GM12874 (cell line): ENCODE results near the gene VIT.

ENCODE experiments used
- TF ChIP-seq, protein P1 (sequence below): IDR thresholded peaks from 2 replicates; pipeline ENCODE4 v1.5.1; 2011; ENCODE audit warnings: low read depth, mild to moderate bottlenecking, control low read depth, low read length, moderate library complexity; ENCODE audit not compliant: insufficient read depth

VIT gene

DNA sequence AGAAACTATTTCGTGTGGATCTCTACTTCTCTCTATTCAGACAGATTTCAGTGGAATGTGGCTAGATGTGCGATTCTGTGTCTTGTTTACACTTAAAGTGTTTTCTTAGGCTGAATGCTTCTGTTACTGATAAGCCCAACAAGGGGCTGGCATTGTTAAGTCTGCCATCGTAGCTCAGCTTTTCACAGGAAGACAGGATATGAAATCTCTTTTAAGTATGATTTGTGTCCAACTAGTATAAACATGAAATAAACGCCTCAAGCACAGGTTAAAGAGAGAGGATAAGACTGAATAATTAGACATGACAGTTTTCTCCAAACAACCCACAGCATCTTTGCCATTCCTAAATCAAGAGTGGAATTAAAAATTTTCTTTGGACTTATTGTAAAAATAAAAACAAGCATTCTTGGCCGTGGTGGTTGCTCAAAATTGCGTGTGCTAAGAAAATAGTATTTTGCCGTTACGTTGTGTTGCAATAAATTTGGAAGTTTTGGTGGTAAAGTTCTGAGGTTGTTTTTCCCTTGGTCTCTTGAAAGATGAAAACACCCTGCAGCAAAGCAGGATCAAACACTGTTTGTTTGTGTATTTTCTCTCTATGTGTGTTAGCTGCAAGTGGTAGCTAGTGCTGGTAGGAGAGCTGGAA, 1.0 kb downstream of the VIT start:
- TF ChIP-seq, protein P1, sequence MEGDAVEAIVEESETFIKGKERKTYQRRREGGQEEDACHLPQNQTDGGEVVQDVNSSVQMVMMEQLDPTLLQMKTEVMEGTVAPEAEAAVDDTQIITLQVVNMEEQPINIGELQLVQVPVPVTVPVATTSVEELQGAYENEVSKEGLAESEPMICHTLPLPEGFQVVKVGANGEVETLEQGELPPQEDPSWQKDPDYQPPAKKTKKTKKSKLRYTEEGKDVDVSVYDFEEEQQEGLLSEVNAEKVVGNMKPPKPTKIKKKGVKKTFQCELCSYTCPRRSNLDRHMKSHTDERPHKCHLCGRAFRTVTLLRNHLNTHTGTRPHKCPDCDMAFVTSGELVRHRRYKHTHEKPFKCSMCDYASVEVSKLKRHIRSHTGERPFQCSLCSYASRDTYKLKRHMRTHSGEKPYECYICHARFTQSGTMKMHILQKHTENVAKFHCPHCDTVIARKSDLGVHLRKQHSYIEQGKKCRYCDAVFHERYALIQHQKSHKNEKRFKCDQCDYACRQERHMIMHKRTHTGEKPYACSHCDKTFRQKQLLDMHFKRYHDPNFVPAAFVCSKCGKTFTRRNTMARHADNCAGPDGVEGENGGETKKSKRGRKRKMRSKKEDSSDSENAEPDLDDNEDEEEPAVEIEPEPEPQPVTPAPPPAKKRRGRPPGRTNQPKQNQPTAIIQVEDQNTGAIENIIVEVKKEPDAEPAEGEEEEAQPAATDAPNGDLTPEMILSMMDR, result no peak

DNA sequence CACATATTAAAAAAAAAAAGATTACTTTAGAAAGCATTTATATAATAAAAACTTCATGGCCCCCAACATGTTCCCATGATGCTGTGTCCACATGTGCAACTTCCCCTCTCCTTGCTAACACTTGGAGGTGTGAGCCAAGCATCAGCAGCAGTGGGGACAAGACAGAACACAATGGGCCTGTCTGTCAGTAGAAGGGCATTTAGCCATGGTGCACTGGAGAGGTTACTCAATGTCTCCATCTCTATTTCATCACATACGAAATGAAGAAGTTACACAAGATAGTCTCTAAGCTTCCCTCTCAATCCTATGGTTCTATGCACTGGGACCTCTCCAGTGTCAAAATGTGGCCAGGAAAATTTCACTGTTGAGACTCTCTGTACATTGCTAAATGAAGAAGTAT, 2.5 kb downstream of the VIT start:
- TF ChIP-seq, protein P1, result no peak

- TF ChIP-seq, protein P1, result no peak
Observed at GRCh38 chr2:36700311-36700710, 3.8 kb downstream of the VIT start.

DNA sequence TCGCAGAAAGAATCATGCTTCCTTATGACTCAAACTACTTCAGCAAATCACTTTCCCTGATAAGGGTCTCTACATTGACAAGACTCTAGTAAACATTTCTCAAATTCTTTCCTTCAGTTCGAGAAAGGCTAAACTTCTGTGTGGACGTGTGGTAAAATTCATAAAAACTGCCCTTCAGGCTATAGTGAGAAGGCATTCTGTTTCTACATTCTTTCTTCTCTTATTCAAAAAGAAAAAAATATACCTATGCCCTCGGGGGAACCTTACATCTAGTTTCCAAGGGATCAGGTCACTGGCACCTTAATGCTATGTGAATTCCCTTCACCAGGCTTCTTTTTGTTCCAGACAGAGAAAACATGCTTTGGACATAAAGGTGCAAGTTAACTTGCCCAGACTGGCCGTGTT, 4.9 kb downstream of the VIT start:
- TF ChIP-seq, protein P1, result no peak

DNA sequence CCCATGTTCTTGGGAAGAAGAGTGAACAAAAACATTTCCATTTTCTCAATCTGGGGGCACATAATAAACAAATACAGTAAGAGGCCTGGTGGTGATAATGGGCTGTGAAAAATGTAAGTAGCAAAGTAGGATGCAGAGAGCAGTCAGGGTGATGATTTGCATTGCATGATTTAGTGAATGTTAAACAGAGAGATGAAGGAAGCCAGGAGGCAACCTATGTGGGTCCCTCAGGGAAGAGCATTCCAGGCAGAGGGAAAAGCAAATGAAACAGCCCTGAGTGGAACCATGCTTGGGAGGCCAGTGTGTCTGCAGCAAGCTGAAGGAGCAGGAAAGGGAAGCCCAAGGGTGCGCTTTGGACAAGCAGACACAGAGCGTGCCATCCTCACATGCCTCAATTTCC, 5.4 kb downstream of the VIT start:
- TF ChIP-seq, protein P1, result no peak

DNA sequence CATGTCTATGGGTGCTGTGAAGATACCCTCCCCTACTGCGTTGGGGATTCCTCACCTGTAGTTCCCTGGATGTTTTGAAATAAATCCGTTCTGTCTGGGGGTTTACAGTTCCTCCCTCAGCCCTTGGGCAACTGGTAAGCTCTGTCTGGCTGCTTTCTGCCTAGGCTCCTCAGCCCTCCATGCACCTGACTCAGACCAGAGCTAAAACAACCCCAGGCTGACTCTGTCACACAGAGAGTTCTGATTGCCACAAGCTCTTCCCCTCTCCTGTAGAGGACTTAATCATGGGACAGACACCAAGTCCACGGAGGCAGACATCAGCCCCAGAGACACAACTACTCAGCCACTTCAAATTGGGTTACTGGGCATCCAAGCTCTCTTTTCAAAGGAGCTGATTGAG, 6.3 kb downstream of the VIT start:
- TF ChIP-seq, protein P1, result no peak

- TF ChIP-seq, protein P1, result no peak
Observed at GRCh38 chr2:36704475-36705150, 8.1 kb downstream of the VIT start.
